LNCaP clone FGC (cell line): Measurements from ENCODE around the gene TRIP13.

Source experiments
- DNase-seq: peaks from one replicate; pipeline ENCODE4 v3.0.0-alpha.2; 2011; ENCODE audit warnings: low read depth
- H3K4me3 ChIP-seq: 2 replicates; pipeline ENCODE4 v1.5.1; 2011; ENCODE audit warnings: mild to moderate bottlenecking, low read depth, low read length, control low read depth
- CTCF ChIP-seq: IDR thresholded peaks from 2 replicates; pipeline ENCODE4 v1.5.1; 2012; ENCODE audit warnings: mild to moderate bottlenecking; ENCODE audit not compliant: control insufficient read depth, insufficient read depth; ENCODE audit errors: extremely low read depth

Gene TRIP13

GRCh38 chr5:959581-960531 is 67.2 kb downstream of the TRIP13 start:
- H3K4me3 ChIP-seq, result no peak overlapping the region
- no peak for TF ChIP-seq CTCF
- DNase-seq, result no peak

- H3K4me3 ChIP-seq, result no peak overlapping the region
- DNase-seq, result no peak
- TF ChIP-seq CTCF, result no peak
Observed at GRCh38 chr5:960551-960950, 67.9 kb downstream of the TRIP13 start.

GRCh38 chr5:961002-961710 is 68.5 kb downstream of the TRIP13 start:
- H3K4me3 ChIP-seq, result no peak overlapping the region
- no peak for TF ChIP-seq CTCF
- DNase-seq, result no peak

GRCh38 chr5:961711-962240 is 69.1 kb downstream of the TRIP13 start:
- TF ChIP-seq CTCF, result no peak
- no peak overlapping the region for H3K4me3 ChIP-seq
- no peak for DNase-seq

- H3K4me3 ChIP-seq, result no peak overlapping the region
- DNase-seq, result no peak
- TF ChIP-seq CTCF, result no peak
Observed at GRCh38 chr5:962386-962785, 69.7 kb downstream of the TRIP13 start.

- H3K4me3 ChIP-seq, result no peak overlapping the region
- DNase-seq, result no peak
- no peak for TF ChIP-seq CTCF
Observed at GRCh38 chr5:962801-963200, 70.1 kb downstream of the TRIP13 start.

- TF ChIP-seq CTCF, result no peak
- DNase-seq, result no peak
- no peak overlapping the region for H3K4me3 ChIP-seq
Observed at GRCh38 chr5:963310-963672, 70.6 kb downstream of the TRIP13 start.
